Measurements from ENCODE around the gene USP36. TPM values are rescaled to one million over a fixed set of nuclear protein-coding genes. Genes with fewer than 3 reads are reported as not detected.
A peak's percentile ranks its signal among the peaks of the same experiment; 100 is the strongest.

Gene USP36
- total RNA-seq, 2 experiments from 2014 or later: 47.2 to 144 TPM

GRCh38 chr17:78748048-78748729 lies 92.4 kb downstream of the USP36 start:
- no peak for DNase-seq (ENCODE audit: low spot score)
- Histone ChIP-seq H4K20me1 (ENCODE audit: insufficient read depth, low read length) (peaks cover 4% of the 10 kb centered on the region; the same call in 1 of the 2 replicates), H3K27ac (ENCODE audit: low read depth, low read length, poor library complexity, severe bottlenecking) (peak overlapping the region; percentile 42), H3K4me2 (ENCODE audit: low read length) (peak overlapping the region; percentile 74), H3K36me3 (ENCODE audit: insufficient read depth, low read length) (no peaks in the 10 kb centered on the region), H3K4me3 (ENCODE audit: low read depth, low read length, poor library complexity, severe bottlenecking) (peak overlapping the region; percentile 55), H2AFZ (ENCODE audit: low read length) (no peak overlapping the region), H3K79me2 (ENCODE audit: insufficient read depth, low read depth, low read length) (peaks cover 99% of the 10 kb centered on the region), H3K9me3 (ENCODE audit: low read length) (no peaks in the 10 kb centered on the region), H3K4me1 (ENCODE audit: insufficient read depth, low read length, poor library complexity, severe bottlenecking) (peaks cover 85% of the 10 kb centered on the region), H3K9me2 (ENCODE audit: insufficient read depth, low read length) (no peaks in the 10 kb centered on the region)
- ChIA-PET CTCF (ENCODE audit: unreplicated experiment) (interaction anchor here (0.7 to 1.1 kb wide), 2 partner anchors 26 to 32 kb away, joined by 4 to 5 read pairs; no protein-coding TSS in a partner anchor), POLR2A (interaction anchor here (0.5 to 3.0 kb wide), 7 partner anchors 8 to 506 kb away, joined by 3 to 9 read pairs (median 6); no protein-coding TSS in a partner anchor)
- intact Hi-C loops (cut with micrococcal nuclease; ENCODE audit: unreplicated experiment): loop anchor here (5.0 kb wide), 1 partner anchor 251 kb away; no protein-coding TSS in a partner anchor
- TF ChIP-seq EZH2phosphoT487 (IDR thresholded peaks at IDR 0.05; ENCODE audit: borderline replicate concordance, low read depth, low read length): no peak
- no peak for TF ChIP-seq CTCF (conservative IDR thresholded peaks at IDR 0.05; ENCODE audit: low read length)
- BruUV-seq (replicated peaks): no TSS peak

GRCh38 chr17:78747488-78747887 lies 93.1 kb downstream of the USP36 start:
- H2AFZ ChIP-seq (ENCODE audit: low read length): no peak overlapping the region
- ChIA-PET CTCF (ENCODE audit: unreplicated experiment) (interaction anchor here (0.7 to 1.1 kb wide), 2 partner anchors 26 to 32 kb away, joined by 4 to 5 read pairs; no protein-coding TSS in a partner anchor), POLR2A (interaction anchor here (0.5 to 3.0 kb wide), 8 partner anchors 8 to 506 kb away, joined by 3 to 9 read pairs (median 6); no protein-coding TSS in a partner anchor)
- no TSS peak for BruUV-seq (replicated peaks)
- no peak for DNase-seq (ENCODE audit: low spot score)
- no peak for TF ChIP-seq EZH2phosphoT487 (IDR thresholded peaks at IDR 0.05; ENCODE audit: borderline replicate concordance, low read depth, low read length)
- TF ChIP-seq CTCF (conservative IDR thresholded peaks at IDR 0.05; ENCODE audit: low read length): no peak
- peaks cover 99% of the 10 kb centered on the region for H3K79me2 ChIP-seq (ENCODE audit: insufficient read depth, low read depth, low read length)
- H3K9me3 ChIP-seq (ENCODE audit: low read length): no peaks in the 10 kb centered on the region
- peaks cover 92% of the 10 kb centered on the region for H3K4me1 ChIP-seq (ENCODE audit: insufficient read depth, low read length, poor library complexity, severe bottlenecking)
- intact Hi-C loops (cut with micrococcal nuclease; ENCODE audit: unreplicated experiment): loop anchor here (5.0 kb wide), 1 partner anchor 250 kb away; no protein-coding TSS in a partner anchor
- H3K9me2 ChIP-seq (ENCODE audit: insufficient read depth, low read length): no peaks in the 10 kb centered on the region
- peaks cover 4% of the 10 kb centered on the region; the same call in 1 of the 2 replicates for H4K20me1 ChIP-seq (ENCODE audit: insufficient read depth, low read length)
- H3K36me3 ChIP-seq (ENCODE audit: insufficient read depth, low read length): no peaks in the 10 kb centered on the region
- peak overlapping the region; percentile 55 for H3K4me3 ChIP-seq (ENCODE audit: low read depth, low read length, poor library complexity, severe bottlenecking)
- H3K27ac ChIP-seq (ENCODE audit: low read depth, low read length, poor library complexity, severe bottlenecking): peak overlapping the region; percentile 42
- peak overlapping the region; percentile 74 for H3K4me2 ChIP-seq (ENCODE audit: low read length)

All from OCI-LY7 (cell line).